Measurements from ENCODE around the gene PGM2L1. TPM values are rescaled to one million over a fixed set of nuclear protein-coding genes. Genes with fewer than 3 reads are reported as not detected.
"Not testable (repeated sequence)": the region's sequence is repeated elsewhere in the genome, so short reads cannot be mapped to it uniquely, and the experiment has no call there.

The PGM2L1 gene
- total RNA-seq, 1 donor from 2014 or later, result 17.5 TPM

- Histone ChIP-seq H3K36me3 (ENCODE audit: control insufficient read depth, insufficient read depth, low read length) (no peaks in the 10 kb centered on the region), H3K27me3 (ENCODE audit: control insufficient read depth, insufficient read depth, low read length) (no peaks in the 10 kb centered on the region), H3K4me3 (ENCODE audit: low read depth, low read length) (no peak overlapping the region)
- TF ChIP-seq CTCF (IDR thresholded peaks at IDR 0.05; ENCODE audit: insufficient read depth, low read length, poor library complexity, severe bottlenecking), result no peak
- DNase-seq (ENCODE audit: low read depth), result no peak
Measured at GRCh38 chr11:74425100-74425499, 26.9 kb upstream of the PGM2L1 start.

GRCh38 chr11:74418509-74418895, 20.3 kb upstream of the PGM2L1 start:
- TF ChIP-seq CTCF (IDR thresholded peaks at IDR 0.05; ENCODE audit: insufficient read depth, low read length, poor library complexity, severe bottlenecking), result no peak

GRCh38 chr11:74417860-74418508, 19.8 kb upstream of the PGM2L1 start:
- H3K4me3 ChIP-seq (ENCODE audit: low read depth, low read length), result no peak overlapping the region
- no peak for TF ChIP-seq CTCF (IDR thresholded peaks at IDR 0.05; ENCODE audit: insufficient read depth, low read length, poor library complexity, severe bottlenecking)
- no peaks in the 10 kb centered on the region for H3K27me3 ChIP-seq (ENCODE audit: control insufficient read depth, insufficient read depth, low read length)
- no peak for DNase-seq (ENCODE audit: low read depth)
- no peaks in the 10 kb centered on the region for H3K36me3 ChIP-seq (ENCODE audit: control insufficient read depth, insufficient read depth, low read length)

More at GRCh38 chr11:74418509-74418895, 20.3 kb upstream of the PGM2L1 start:
- H3K36me3 ChIP-seq (ENCODE audit: control insufficient read depth, insufficient read depth, low read length), result no peaks in the 10 kb centered on the region
- H3K27me3 ChIP-seq (ENCODE audit: control insufficient read depth, insufficient read depth, low read length), result no peaks in the 10 kb centered on the region
- no peak overlapping the region for H3K4me3 ChIP-seq (ENCODE audit: low read depth, low read length)
- DNase-seq (ENCODE audit: low read depth), result peak; percentile 77

- DNase-seq (ENCODE audit: low read depth), result no peak
- Histone ChIP-seq H3K36me3 (ENCODE audit: control insufficient read depth, insufficient read depth, low read length) (no peaks in the 10 kb centered on the region), H3K4me3 (ENCODE audit: low read depth, low read length) (no peak overlapping the region), H3K27me3 (ENCODE audit: control insufficient read depth, insufficient read depth, low read length) (no peaks in the 10 kb centered on the region)
- no peak for TF ChIP-seq CTCF (IDR thresholded peaks at IDR 0.05; ENCODE audit: insufficient read depth, low read length, poor library complexity, severe bottlenecking)
Measured at GRCh38 chr11:74417379-74417804, 19.2 kb upstream of the PGM2L1 start.

GRCh38 chr11:74416974-74417373, 18.7 kb upstream of the PGM2L1 start:
- H3K36me3 ChIP-seq (ENCODE audit: control insufficient read depth, insufficient read depth, low read length); DNase-seq (ENCODE audit: low read depth); H3K27me3 ChIP-seq (ENCODE audit: control insufficient read depth, insufficient read depth, low read length); H3K4me3 ChIP-seq (ENCODE audit: low read depth, low read length): not testable (repeated sequence)

- TF ChIP-seq CTCF (IDR thresholded peaks at IDR 0.05; ENCODE audit: insufficient read depth, low read length, poor library complexity, severe bottlenecking), result no peak
- DNase-seq (ENCODE audit: low read depth), result no peak
- Histone ChIP-seq H3K27me3 (ENCODE audit: control insufficient read depth, insufficient read depth, low read length) (no peaks in the 10 kb centered on the region), H3K36me3 (ENCODE audit: control insufficient read depth, insufficient read depth, low read length) (no peaks in the 10 kb centered on the region), H3K4me3 (ENCODE audit: low read depth, low read length) (no peak overlapping the region)
Measured at GRCh38 chr11:74412733-74413359, 14.6 kb upstream of the PGM2L1 start.

All from kidney epithelial cell (primary cell).